ENCODE results near the gene NOX5. TPM values are rescaled to one million over a fixed set of nuclear protein-coding genes. Genes with fewer than 3 reads are reported as not detected.

NOX5 gene
- total RNA-seq, 5 donors from 2014 or later (not counting 1 experiment from before 2014, with no cell fraction given) = 0.10 TPM; not detected in 4

GRCh38 chr15:69099941-69100340 lies 85.4 kb downstream of the NOX5 start:
- 90% methylated on average over 3 of the region's 5 CpGs for WGBS (ENCODE audit: insufficient coverage)
- no peaks in the 10 kb centered on the region for H3K36me3 Mint-ChIP-seq
- H3K4me3 Mint-ChIP-seq = no peak overlapping the region
- Histone ChIP-seq H3K27ac (ENCODE audit: low read length) (no peak overlapping the region), H3K36me3 (ENCODE audit: control insufficient read depth in 2 of 2, extremely low read depth in 1 of 2, insufficient read depth in 1 of 2, low read length in 1 of 2) (no peaks in the 10 kb centered on the region), H3K9me3 (no peaks in the 10 kb centered on the region), H3K4me1 (ENCODE audit: control insufficient read depth in 1 of 2, extremely low read depth in 1 of 2, insufficient read depth in 2 of 2, low read length in 2 of 2) (peaks cover 0 to 20% of the 10 kb centered on the region in 2 experiments), H3K27me3 (replicated peaks in 1 of 2; ENCODE audit: control insufficient read depth in 2 of 2, extremely low read depth in 1 of 2, insufficient read depth in 2 of 2, low read length in 1 of 2) (peaks cover 0 to 9% of the 10 kb centered on the region in 2 experiments), H3K4me3 (ENCODE audit: control insufficient read depth in 1 of 2, extremely low read depth in 1 of 2, low read length in 1 of 2) (no peak overlapping the region)
- H3K27ac Mint-ChIP-seq = no peak overlapping the region
- DNase-seq (no peak), ATAC-seq (replicated peaks in 1 of 4) (no peak)
- POLR2A ChIA-PET = no interaction called here
- CTCF ChIA-PET = no interaction called here
- no peaks in the 10 kb centered on the region for H3K27me3 Mint-ChIP-seq
- H3K4me1 Mint-ChIP-seq = peaks cover 13 to 24% (median 16%) of the 10 kb centered on the region in 3 donors
- no peaks in the 10 kb centered on the region for H3K9me3 Mint-ChIP-seq

DNA sequence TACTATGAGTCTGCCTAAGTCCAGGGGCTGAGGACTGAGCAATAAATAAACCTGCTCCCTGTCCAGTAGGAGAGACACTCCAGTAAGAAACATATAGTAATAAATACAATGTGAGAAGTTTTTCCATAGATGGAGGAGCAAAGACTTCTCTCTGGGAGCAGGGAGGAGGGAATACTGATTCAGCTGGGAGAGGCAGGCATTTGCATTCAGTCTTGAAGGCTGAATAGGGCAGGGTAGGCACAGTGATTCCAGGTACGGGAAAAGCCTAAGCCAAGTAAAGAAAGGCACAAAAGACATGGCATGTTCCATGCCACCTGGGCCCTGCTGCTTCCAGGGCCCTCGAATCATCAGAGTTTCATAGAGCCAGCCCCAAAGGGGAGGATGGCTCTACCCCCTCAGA lies 86.3 kb downstream of the NOX5 start:
- Mint-ChIP-seq H3K4me1 (peaks cover 13 to 29% (median 16%) of the 10 kb centered on the region in 3 donors), H3K27ac (no peak overlapping the region), H3K27me3 (no peaks in the 10 kb centered on the region), H3K9me3 (no peaks in the 10 kb centered on the region), H3K36me3 (no peaks in the 10 kb centered on the region), H3K4me3 (no peak overlapping the region)
- Histone ChIP-seq H3K27ac (ENCODE audit: low read length) (no peak overlapping the region), H3K27me3 (replicated peaks in 1 of 2; ENCODE audit: control insufficient read depth in 2 of 2, extremely low read depth in 1 of 2, insufficient read depth in 2 of 2, low read length in 1 of 2) (peaks cover 0 to 5% of the 10 kb centered on the region in 2 experiments), H3K9me3 (no peaks in the 10 kb centered on the region), H3K4me3 (ENCODE audit: control insufficient read depth in 1 of 2, extremely low read depth in 1 of 2, low read length in 1 of 2) (no peak overlapping the region), H3K36me3 (ENCODE audit: control insufficient read depth in 2 of 2, extremely low read depth in 1 of 2, insufficient read depth in 1 of 2, low read length in 1 of 2) (no peaks in the 10 kb centered on the region), H3K4me1 (ENCODE audit: control insufficient read depth in 1 of 2, extremely low read depth in 1 of 2, insufficient read depth in 2 of 2, low read length in 2 of 2) (peaks cover 0 to 20% of the 10 kb centered on the region in 2 experiments)
- CTCF ChIA-PET = no interaction called here
- POLR2A ChIA-PET = no interaction called here
- no peak for DNase-seq
- 71% methylated on average over 2 of the region's 2 CpGs for WGBS (ENCODE audit: insufficient coverage)
- ATAC-seq (replicated peaks in 1 of 4) = no peak

DNA sequence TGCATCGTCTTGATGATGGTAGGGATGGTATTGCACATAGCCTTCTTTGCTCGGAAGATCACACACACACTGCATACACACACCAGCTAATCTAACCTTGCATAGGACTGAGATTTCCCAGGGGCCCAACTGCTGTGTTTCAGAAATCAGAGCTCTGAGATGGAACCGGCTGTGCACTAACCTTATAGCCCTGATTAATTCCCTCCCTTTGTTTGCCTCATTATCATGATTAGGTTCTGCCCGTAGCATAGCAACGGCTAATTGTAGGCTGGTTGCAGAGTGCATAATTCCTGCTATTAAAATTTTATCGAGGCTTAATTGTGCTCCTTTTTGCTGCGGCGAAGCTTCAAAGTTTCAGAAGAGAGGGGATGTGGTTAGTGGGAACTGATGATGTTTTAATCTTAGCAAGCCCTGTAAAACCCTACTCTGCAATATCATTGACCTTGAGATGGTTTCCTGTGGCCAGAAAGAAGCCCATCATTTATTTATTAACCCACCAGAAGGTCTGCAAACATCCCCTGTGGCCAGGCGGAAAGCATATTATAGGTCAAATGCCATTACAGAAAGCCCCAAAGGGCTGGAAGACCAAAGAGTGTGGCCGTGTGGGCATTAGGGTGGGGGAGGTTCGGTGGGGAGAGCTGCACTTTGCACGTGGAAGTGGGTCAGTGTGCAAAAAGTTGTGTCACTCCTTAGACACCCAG lies 89.7 kb downstream of the NOX5 start:
- Histone ChIP-seq H3K36me3 (ENCODE audit: control insufficient read depth in 2 of 2, extremely low read depth in 1 of 2, insufficient read depth in 1 of 2, low read length in 1 of 2) (no peaks in the 10 kb centered on the region), H3K27me3 (replicated peaks in 1 of 2; ENCODE audit: control insufficient read depth in 2 of 2, extremely low read depth in 1 of 2, insufficient read depth in 2 of 2, low read length in 1 of 2) (no peaks in the 10 kb centered on the region), H3K9me3 (no peaks in the 10 kb centered on the region), H3K27ac (ENCODE audit: low read length) (no peak overlapping the region), H3K4me3 (ENCODE audit: control insufficient read depth in 1 of 2, extremely low read depth in 1 of 2, low read length in 1 of 2) (no peak overlapping the region), H3K4me1 (ENCODE audit: control insufficient read depth in 1 of 2, extremely low read depth in 1 of 2, insufficient read depth in 2 of 2, low read length in 2 of 2) (peaks cover 0 to 20% of the 10 kb centered on the region in 2 experiments)
- WGBS (ENCODE audit: insufficient coverage) = 40% methylated on average over 1 of the region's 12 CpGs
- peak in 1 of 35 experiments; percentile 14 for DNase-seq
- no peak overlapping the region for H3K27ac Mint-ChIP-seq
- H3K36me3 Mint-ChIP-seq = no peaks in the 10 kb centered on the region
- POLR2A ChIA-PET = no interaction called here
- CTCF ChIA-PET = no interaction called here
- peak overlapping the region in 1 of 3 donors; percentile 21 for H3K4me3 Mint-ChIP-seq
- H3K9me3 Mint-ChIP-seq = no peaks in the 10 kb centered on the region
- ATAC-seq (replicated peaks in 1 of 4) = peak; percentile 40 to 68 (median 52)
- H3K27me3 Mint-ChIP-seq = no peaks in the 10 kb centered on the region
- H3K4me1 Mint-ChIP-seq = peaks cover 20 to 43% (median 25%) of the 10 kb centered on the region in 3 donors

DNA sequence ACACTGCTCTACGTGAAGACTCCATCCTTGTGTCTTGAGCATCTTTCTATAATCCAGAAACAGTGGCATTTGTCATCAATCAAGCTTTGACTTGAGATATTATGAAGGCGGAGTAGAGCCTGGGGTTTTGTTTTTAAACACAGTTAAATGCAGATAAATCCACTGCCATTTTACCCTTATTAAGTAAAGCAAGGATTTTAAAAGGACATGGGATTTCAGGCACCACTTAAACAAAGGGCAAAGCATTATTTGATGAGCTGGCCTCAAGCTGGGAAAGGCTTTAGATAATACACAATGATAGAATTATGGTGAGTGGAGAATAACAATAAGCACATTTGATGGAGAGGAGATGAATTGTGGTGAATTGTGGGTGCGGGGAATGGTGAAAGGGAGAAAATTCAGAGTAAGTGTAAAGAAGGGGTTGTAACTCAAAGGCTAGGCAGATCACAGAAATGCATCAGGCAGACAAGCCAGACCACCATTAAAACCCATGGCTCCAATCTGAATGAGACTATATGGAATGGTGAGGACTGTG lies 91.0 kb downstream of the NOX5 start:
- peaks cover 0 to 20% of the 10 kb centered on the region in 2 experiments for H3K4me1 ChIP-seq (ENCODE audit: control insufficient read depth in 1 of 2, extremely low read depth in 1 of 2, insufficient read depth in 2 of 2, low read length in 2 of 2)
- no peak overlapping the region for H3K27ac Mint-ChIP-seq
- no peaks in the 10 kb centered on the region for H3K9me3 ChIP-seq
- H3K36me3 ChIP-seq (ENCODE audit: control insufficient read depth in 2 of 2, extremely low read depth in 1 of 2, insufficient read depth in 1 of 2, low read length in 1 of 2) = no peaks in the 10 kb centered on the region
- ATAC-seq (replicated peaks in 1 of 4) (no peak), DNase-seq (no peak)
- H3K9me3 Mint-ChIP-seq = no peaks in the 10 kb centered on the region
- no peak overlapping the region for H3K4me3 ChIP-seq (ENCODE audit: control insufficient read depth in 1 of 2, extremely low read depth in 1 of 2, low read length in 1 of 2)
- H3K4me3 Mint-ChIP-seq = no peak overlapping the region
- H3K27me3 Mint-ChIP-seq = no peaks in the 10 kb centered on the region
- H3K36me3 Mint-ChIP-seq = no peaks in the 10 kb centered on the region
- no peak overlapping the region for H3K27ac ChIP-seq (ENCODE audit: low read length)
- CTCF ChIA-PET = no interaction called here
- WGBS (ENCODE audit: insufficient coverage) = no CpG with 5 or more reads among the region's 3 CpGs
- no peaks in the 10 kb centered on the region for H3K27me3 ChIP-seq (replicated peaks in 1 of 2; ENCODE audit: control insufficient read depth in 2 of 2, extremely low read depth in 1 of 2, insufficient read depth in 2 of 2, low read length in 1 of 2)
- peaks cover 20 to 43% (median 25%) of the 10 kb centered on the region in 3 donors for H3K4me1 Mint-ChIP-seq
- POLR2A ChIA-PET = no interaction called here

DNA sequence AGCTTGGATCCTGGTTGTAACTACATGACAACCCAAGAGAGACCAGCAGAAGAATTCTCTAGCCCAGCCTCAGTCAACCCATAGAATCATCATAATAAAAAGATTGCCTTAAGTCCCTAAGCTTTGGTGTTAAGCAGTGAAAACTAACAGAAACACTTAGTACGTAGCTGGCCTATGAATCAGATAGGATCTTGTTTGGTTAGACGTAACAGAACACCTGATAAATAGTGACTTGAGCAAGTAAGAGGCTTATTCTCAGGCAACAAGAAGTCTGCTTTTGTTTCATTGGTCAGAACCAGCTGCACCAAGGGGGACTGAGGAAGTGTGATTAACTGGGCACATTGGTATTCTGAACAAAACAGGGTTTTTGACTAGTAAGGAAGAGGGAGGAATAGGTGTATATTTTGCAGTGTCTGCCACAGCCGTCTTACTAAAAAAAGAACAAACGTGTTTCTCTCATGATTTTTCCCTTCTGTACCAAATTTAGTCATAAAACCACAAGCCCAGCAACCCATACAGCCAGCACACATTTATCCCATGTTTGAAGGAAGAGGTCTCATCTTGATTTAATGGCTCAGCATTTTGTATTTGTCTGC lies 92.6 kb downstream of the NOX5 start:
- Mint-ChIP-seq H3K4me1 (peaks cover 20 to 40% (median 25%) of the 10 kb centered on the region in 3 donors), H3K4me3 (no peak overlapping the region), H3K27me3 (no peaks in the 10 kb centered on the region), H3K27ac (peak overlapping the region in 1 of 2 donors; percentile 48), H3K9me3 (no peaks in the 10 kb centered on the region), H3K36me3 (no peaks in the 10 kb centered on the region)
- 20% methylated on average over 1 of the region's 4 CpGs for WGBS (ENCODE audit: insufficient coverage)
- H3K27ac ChIP-seq (ENCODE audit: low read length) = no peak overlapping the region
- DNase-seq = no peak
- H3K36me3 ChIP-seq (ENCODE audit: control insufficient read depth in 2 of 2, extremely low read depth in 1 of 2, insufficient read depth in 1 of 2, low read length in 1 of 2) = no peaks in the 10 kb centered on the region
- H3K9me3 ChIP-seq = no peaks in the 10 kb centered on the region
- no peaks in the 10 kb centered on the region for H3K27me3 ChIP-seq (replicated peaks in 1 of 2; ENCODE audit: control insufficient read depth in 2 of 2, extremely low read depth in 1 of 2, insufficient read depth in 2 of 2, low read length in 1 of 2)
- ATAC-seq (replicated peaks in 1 of 4) = no peak
- H3K4me3 ChIP-seq (ENCODE audit: control insufficient read depth in 1 of 2, extremely low read depth in 1 of 2, low read length in 1 of 2) = no peak overlapping the region
- CTCF ChIA-PET = no interaction called here
- peaks cover 0 to 20% of the 10 kb centered on the region in 2 experiments for H3K4me1 ChIP-seq (ENCODE audit: control insufficient read depth in 1 of 2, extremely low read depth in 1 of 2, insufficient read depth in 2 of 2, low read length in 2 of 2)
- POLR2A ChIA-PET = interaction anchor here in 1 of 2 donors (0.7 kb wide), 1 partner anchor 1360 kb away, joined by 8 read pairs; no protein-coding TSS in a partner anchor

Data from T-cell (primary cell).